ENCODE data around the gene LCAT. TPM values are rescaled to one million over a fixed set of nuclear protein-coding genes. Genes with fewer than 3 reads are reported as not detected.
A peak's percentile ranks its signal among the peaks of the same experiment; 100 is the strongest.

The LCAT gene
- total and polyA plus RNA-seq, 2 donors (not counting 1 experiment from before 2014, with no cell fraction given) = 7.6 to 16.3 TPM

DNA sequence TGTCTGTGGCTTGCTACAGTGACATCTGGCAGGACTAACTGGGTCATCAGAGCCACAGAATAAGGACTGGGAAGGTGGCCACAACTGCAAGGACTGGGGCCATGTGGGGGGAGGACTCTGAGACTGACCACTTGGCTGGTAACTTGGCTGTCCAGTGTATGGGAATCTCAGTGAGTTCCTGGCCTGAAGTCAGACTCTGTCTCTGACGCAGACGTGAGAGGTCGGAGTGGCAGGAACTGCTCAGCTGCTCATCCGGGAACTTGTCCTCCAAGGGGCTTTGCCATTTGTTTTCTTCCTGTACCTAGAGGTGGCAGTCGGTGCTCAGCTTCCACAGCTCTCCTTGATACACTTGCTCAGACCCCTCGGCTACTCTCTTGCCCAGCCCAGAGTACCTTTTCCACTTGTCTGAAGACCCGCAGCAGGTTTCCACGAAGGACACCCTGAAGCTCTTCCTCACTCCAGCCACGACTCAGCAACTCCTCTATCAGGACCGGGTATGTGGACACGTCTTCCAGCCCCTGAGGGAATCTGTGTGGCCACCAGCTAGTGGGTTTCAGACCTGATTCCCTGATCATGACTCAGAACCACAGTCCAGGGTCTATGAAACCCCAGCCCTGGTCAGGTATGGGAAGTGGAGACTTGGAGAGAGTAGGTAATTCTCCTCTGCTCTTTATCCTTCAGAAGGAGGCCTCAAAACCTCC is 43.7 kb upstream of the LCAT start:
- no peak overlapping the region for H3K4me3 Mint-ChIP-seq
- Histone ChIP-seq H3K79me2 (ENCODE audit: control insufficient read depth, insufficient read depth, low read length) (peaks cover 26% of the 10 kb centered on the region), H3K9ac (ENCODE audit: low read length) (no peak overlapping the region), H3K36me3 (replicated peaks in 1 of 2; ENCODE audit: control extremely low read depth in 1 of 2, control insufficient read depth in 1 of 2, extremely low read depth in 1 of 2, insufficient read depth in 2 of 2, low read length in 1 of 2) (peaks cover 0 to 16% of the 10 kb centered on the region in 2 experiments), H3K4me1 (ENCODE audit: control insufficient read depth in 2 of 2, insufficient read depth in 2 of 2, low read length in 2 of 2) (peaks cover 25 to 38% of the 10 kb centered on the region in 2 donors), H3K4me3 (ENCODE audit: control extremely low read depth in 1 of 5, extremely low read depth in 1 of 5, insufficient read depth in 1 of 5, low read depth in 2 of 5, low read length in 4 of 5) (no peak overlapping the region), H2AFZ (ENCODE audit: insufficient read depth, low read depth, low read length, poor library complexity, severe bottlenecking) (no peak overlapping the region), H3K27me3 (replicated peaks in 1 of 4; ENCODE audit: control extremely low read depth in 1 of 4, control insufficient read depth in 3 of 4, insufficient read depth in 4 of 4, low read length in 3 of 4) (no peaks in the 10 kb centered on the region), H3K9me3 (ENCODE audit: control extremely low read depth in 1 of 3, control insufficient read depth in 2 of 3, insufficient read depth in 1 of 3, low read length in 2 of 3) (no peaks in the 10 kb centered on the region), H3K27ac (ENCODE audit: low read length in 2 of 2) (no peak overlapping the region), H4K20me1 (ENCODE audit: control insufficient read depth, insufficient read depth, low read length, poor library complexity, severe bottlenecking) (peaks cover 5% of the 10 kb centered on the region), H3K4me2 (replicated peaks; ENCODE audit: low read depth, low read length, poor library complexity, severe bottlenecking) (no peak overlapping the region)
- ATAC-seq (ENCODE audit: low read depth) (no peak), DNase-seq (no peak)
- intact Hi-C loops (cut with micrococcal nuclease) = no loop called here
- H3K4me1 Mint-ChIP-seq = peaks cover 59% of the 10 kb centered on the region
- 95% methylated on average over 11 of the region's 11 CpGs for WGBS (ENCODE audit: insufficient coverage)
- ChIA-PET CTCF (interaction anchor here (1.1 to 28.7 kb wide), 3 partner anchors 8 to 54 kb away, joined by 3 to 320 read pairs (median 4); no protein-coding TSS in a partner anchor), POLR2A (no interaction called here)
- H3K9me3 Mint-ChIP-seq (ENCODE audit: insufficient read depth) = no peaks in the 10 kb centered on the region
- H3K27me3 Mint-ChIP-seq = no peaks in the 10 kb centered on the region
- TF ChIP-seq EZH2 (IDR thresholded peaks at IDR 0.05; ENCODE audit: borderline replicate concordance, insufficient read depth, low read depth, low read length, poor library complexity, severe bottlenecking) = no peak
- TF ChIP-seq, protein P1, sequence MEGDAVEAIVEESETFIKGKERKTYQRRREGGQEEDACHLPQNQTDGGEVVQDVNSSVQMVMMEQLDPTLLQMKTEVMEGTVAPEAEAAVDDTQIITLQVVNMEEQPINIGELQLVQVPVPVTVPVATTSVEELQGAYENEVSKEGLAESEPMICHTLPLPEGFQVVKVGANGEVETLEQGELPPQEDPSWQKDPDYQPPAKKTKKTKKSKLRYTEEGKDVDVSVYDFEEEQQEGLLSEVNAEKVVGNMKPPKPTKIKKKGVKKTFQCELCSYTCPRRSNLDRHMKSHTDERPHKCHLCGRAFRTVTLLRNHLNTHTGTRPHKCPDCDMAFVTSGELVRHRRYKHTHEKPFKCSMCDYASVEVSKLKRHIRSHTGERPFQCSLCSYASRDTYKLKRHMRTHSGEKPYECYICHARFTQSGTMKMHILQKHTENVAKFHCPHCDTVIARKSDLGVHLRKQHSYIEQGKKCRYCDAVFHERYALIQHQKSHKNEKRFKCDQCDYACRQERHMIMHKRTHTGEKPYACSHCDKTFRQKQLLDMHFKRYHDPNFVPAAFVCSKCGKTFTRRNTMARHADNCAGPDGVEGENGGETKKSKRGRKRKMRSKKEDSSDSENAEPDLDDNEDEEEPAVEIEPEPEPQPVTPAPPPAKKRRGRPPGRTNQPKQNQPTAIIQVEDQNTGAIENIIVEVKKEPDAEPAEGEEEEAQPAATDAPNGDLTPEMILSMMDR (IDR thresholded peaks at IDR 0.05) = no peak
- peak overlapping the region; percentile 73 for H3K27ac Mint-ChIP-seq

DNA sequence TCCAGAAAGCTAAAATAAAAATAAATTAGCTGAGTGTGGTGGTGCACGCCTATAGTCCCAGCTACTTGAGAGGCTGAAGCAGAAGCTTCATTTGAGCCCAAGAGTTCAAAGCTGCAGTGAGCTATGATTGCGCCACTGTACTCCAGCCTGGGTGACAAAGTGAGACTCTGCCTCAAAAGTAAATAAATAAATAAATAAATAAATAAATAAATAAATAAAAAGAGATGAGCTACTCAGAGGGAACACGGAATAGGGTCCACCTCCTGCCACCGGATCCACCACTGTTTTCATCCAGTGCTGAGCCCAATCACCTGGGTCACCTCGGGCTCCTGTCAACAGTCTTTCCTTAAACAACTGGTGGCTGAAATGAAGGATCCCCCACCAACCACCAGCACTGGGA is 43.0 kb upstream of the LCAT start:
- H3K4me1 ChIP-seq (ENCODE audit: control insufficient read depth in 2 of 2, insufficient read depth in 2 of 2, low read length in 2 of 2) = peaks cover 19 to 31% of the 10 kb centered on the region in 2 donors
- H3K4me2 ChIP-seq (replicated peaks; ENCODE audit: low read depth, low read length, poor library complexity, severe bottlenecking) = no peak overlapping the region
- peaks cover 0 to 12% of the 10 kb centered on the region in 2 experiments for H3K36me3 ChIP-seq (replicated peaks in 1 of 2; ENCODE audit: control extremely low read depth in 1 of 2, control insufficient read depth in 1 of 2, extremely low read depth in 1 of 2, insufficient read depth in 2 of 2, low read length in 1 of 2)
- no peak overlapping the region for H3K4me3 ChIP-seq (ENCODE audit: control extremely low read depth in 1 of 5, extremely low read depth in 1 of 5, insufficient read depth in 1 of 5, low read depth in 2 of 5, low read length in 4 of 5)
- WGBS (ENCODE audit: insufficient coverage) = 91% methylated on average over 3 of the region's 5 CpGs
- H3K27ac ChIP-seq (ENCODE audit: low read length in 2 of 2) = no peak overlapping the region
- Mint-ChIP-seq H3K27me3 (no peaks in the 10 kb centered on the region), H3K27ac (no peak overlapping the region), H3K4me1 (peaks cover 54% of the 10 kb centered on the region), H3K4me3 (no peak overlapping the region), H3K9me3 (ENCODE audit: insufficient read depth) (no peaks in the 10 kb centered on the region)
- no peaks in the 10 kb centered on the region for H3K27me3 ChIP-seq (replicated peaks in 1 of 4; ENCODE audit: control extremely low read depth in 1 of 4, control insufficient read depth in 3 of 4, insufficient read depth in 4 of 4, low read length in 3 of 4)
- H2AFZ ChIP-seq (ENCODE audit: insufficient read depth, low read depth, low read length, poor library complexity, severe bottlenecking) = no peak overlapping the region
- TF ChIP-seq, protein P1 (IDR thresholded peaks at IDR 0.05) = no peak
- no peak for TF ChIP-seq EZH2 (IDR thresholded peaks at IDR 0.05; ENCODE audit: borderline replicate concordance, insufficient read depth, low read depth, low read length, poor library complexity, severe bottlenecking)
- peaks cover 20% of the 10 kb centered on the region for H3K79me2 ChIP-seq (ENCODE audit: control insufficient read depth, insufficient read depth, low read length)
- DNase-seq (no peak), ATAC-seq (ENCODE audit: low read depth) (no peak)
- CTCF ChIA-PET = interaction anchor here (1.1 to 28.7 kb wide), 3 partner anchors 9 to 55 kb away, joined by 3 to 320 read pairs (median 4); no protein-coding TSS in a partner anchor
- POLR2A ChIA-PET = interaction anchor here (1.9 kb wide), 1 partner anchor 54 kb away, joined by 4 read pairs; no protein-coding TSS in a partner anchor
- no peaks in the 10 kb centered on the region for H4K20me1 ChIP-seq (ENCODE audit: control insufficient read depth, insufficient read depth, low read length, poor library complexity, severe bottlenecking)
- H3K9ac ChIP-seq (ENCODE audit: low read length) = no peak overlapping the region
- no peaks in the 10 kb centered on the region for H3K9me3 ChIP-seq (ENCODE audit: control extremely low read depth in 1 of 3, control insufficient read depth in 2 of 3, insufficient read depth in 1 of 3, low read length in 2 of 3)
- intact Hi-C loops (cut with micrococcal nuclease) = no loop called here

Measured in B cell (primary cell).